ENCODE results near the gene FKBP2. TPM values are rescaled to one million over a fixed set of nuclear protein-coding genes. Genes with fewer than 3 reads are reported as not detected.

The FKBP2 gene
- 10 to 100 TPM; 26.9 to 33.0 TPM for total RNA-seq

GRCh38 chr11:64240435-64241240, at the start of gene FKBP2:
TSS of gene FKBP2 (plus strand) at chr11:64241095. CDS start at chr11:64242388, 1,293 bp downstream.
- Mint-ChIP-seq H3K4me1 (ENCODE audit: low read depth) (peaks cover 43% of the 10 kb centered on the region), H3K36me3 (ENCODE audit: low read depth) (peaks cover 45% of the 10 kb centered on the region), H3K27me3 (ENCODE audit: low read depth) (no peaks in the 10 kb centered on the region), H3K9me3 (ENCODE audit: insufficient read depth) (no peaks in the 10 kb centered on the region), H3K27ac (peak within 1 kb of the TSS; percentile 98), H3K4me3 (peak within 1 kb of the TSS; percentile 89)
- ChIA-PET CTCF (interaction anchor here (0.7 to 6.8 kb wide), 8 partner anchors 9 to 99 kb away, joined by 3 to 57 read pairs (median 3); partner anchors contain the start of genes BAD, CCDC88B, DNAJC4 and FERMT3), POLR2A (interaction anchor here (0.7 to 6.3 kb wide), 14 partner anchors 8 to 1477 kb away, joined by 3 to 58 read pairs (median 4); partner anchors contain the start of genes DNAJC4, FERMT3, NUDT22 and STIP1)
- DNase-seq, result peak; percentile 98
- peak; percentile 76 for ATAC-seq

GRCh38 chr11:64192434-64192833, 48.5 kb upstream of the FKBP2 start:
- H3K4me1 Mint-ChIP-seq (ENCODE audit: low read depth), result peaks cover 32% of the 10 kb centered on the region
- H3K27ac Mint-ChIP-seq, result no peak overlapping the region
- peaks cover 72% of the 10 kb centered on the region for H3K36me3 Mint-ChIP-seq (ENCODE audit: low read depth)
- H3K4me3 Mint-ChIP-seq, result no peak overlapping the region
- DNase-seq, result no peak
- ChIA-PET POLR2A (interaction anchor here (9.3 kb wide), 1 partner anchor 14 kb away, joined by 162 read pairs; the partner anchor contains the start of gene FERMT3), CTCF (interaction anchor here (1.2 to 9.2 kb wide), 2 partner anchors 13 to 51 kb away, joined by 3 to 87 read pairs; partner anchors contain the start of gene FERMT3)
- H3K9me3 Mint-ChIP-seq (ENCODE audit: insufficient read depth), result no peaks in the 10 kb centered on the region
- no peak for ATAC-seq
- H3K27me3 Mint-ChIP-seq (ENCODE audit: low read depth), result no peaks in the 10 kb centered on the region

GRCh38 chr11:64196626-64197025, 44.3 kb upstream of the FKBP2 start:
- Mint-ChIP-seq H3K4me3 (no peak overlapping the region), H3K36me3 (ENCODE audit: low read depth) (peaks cover 86% of the 10 kb centered on the region), H3K27me3 (ENCODE audit: low read depth) (no peaks in the 10 kb centered on the region), H3K4me1 (ENCODE audit: low read depth) (peaks cover 29% of the 10 kb centered on the region), H3K9me3 (ENCODE audit: insufficient read depth) (no peaks in the 10 kb centered on the region), H3K27ac (no peak overlapping the region)
- ATAC-seq, result no peak
- ChIA-PET CTCF (interaction anchor here (1.9 to 2.7 kb wide), 4 partner anchors 8 to 108 kb away, joined by 4 to 11 read pairs (median 8); partner anchors contain the start of gene FERMT3), POLR2A (interaction anchor here (3.6 kb wide), 1 partner anchor 10 kb away, joined by 21 read pairs; the partner anchor contains the start of gene STIP1)
- DNase-seq, result no peak

GRCh38 chr11:64198511-64198910, 42.4 kb upstream of the FKBP2 start:
- Mint-ChIP-seq H3K4me3 (no peak overlapping the region), H3K36me3 (ENCODE audit: low read depth) (peaks cover 89% of the 10 kb centered on the region), H3K4me1 (ENCODE audit: low read depth) (peaks cover 29% of the 10 kb centered on the region), H3K27ac (no peak overlapping the region), H3K27me3 (ENCODE audit: low read depth) (no peaks in the 10 kb centered on the region), H3K9me3 (ENCODE audit: insufficient read depth) (no peaks in the 10 kb centered on the region)
- ATAC-seq (no peak), DNase-seq (no peak)
- ChIA-PET CTCF (no interaction called here), POLR2A (interaction anchor here (0.9 kb wide), 1 partner anchor 10 kb away, joined by 3 read pairs; no protein-coding TSS in a partner anchor)

- H3K9me3 Mint-ChIP-seq (ENCODE audit: insufficient read depth), result no peaks in the 10 kb centered on the region
- no peak for ATAC-seq
- H3K27me3 Mint-ChIP-seq (ENCODE audit: low read depth), result no peaks in the 10 kb centered on the region
- peaks cover 53% of the 10 kb centered on the region for H3K4me1 Mint-ChIP-seq (ENCODE audit: low read depth)
- peaks cover 85% of the 10 kb centered on the region for H3K36me3 Mint-ChIP-seq (ENCODE audit: low read depth)
- POLR2A ChIA-PET, result no interaction called here
- DNase-seq, result no peak
- CTCF ChIA-PET, result interaction anchor here (0.9 kb wide), 1 partner anchor 25 kb away, joined by 4 read pairs; no protein-coding TSS in a partner anchor
- no peak overlapping the region for H3K4me3 Mint-ChIP-seq
- no peak overlapping the region for H3K27ac Mint-ChIP-seq
Observed at GRCh38 chr11:64201543-64201942, 39.4 kb upstream of the FKBP2 start.

GRCh38 chr11:64202992-64203391, 37.9 kb upstream of the FKBP2 start:
- no peaks in the 10 kb centered on the region for H3K9me3 Mint-ChIP-seq (ENCODE audit: insufficient read depth)
- peaks cover 42% of the 10 kb centered on the region for H3K4me1 Mint-ChIP-seq (ENCODE audit: low read depth)
- ChIA-PET POLR2A (interaction anchor here (1.3 to 9.2 kb wide), 4 partner anchors 14 to 101 kb away, joined by 3 to 162 read pairs (median 48); partner anchors contain the start of genes ESRRA and STIP1), CTCF (interaction anchor here (4.1 to 6.9 kb wide), 7 partner anchors 13 to 100 kb away, joined by 23 to 165 read pairs (median 57); partner anchors contain the start of genes BAD, CATSPERZ, ESRRA and FKBP2)
- H3K27me3 Mint-ChIP-seq (ENCODE audit: low read depth), result no peaks in the 10 kb centered on the region
- H3K27ac Mint-ChIP-seq, result peak overlapping the region; percentile 66
- H3K36me3 Mint-ChIP-seq (ENCODE audit: low read depth), result peaks cover 86% of the 10 kb centered on the region
- ATAC-seq (no peak), DNase-seq (no peak)
- no peak overlapping the region for H3K4me3 Mint-ChIP-seq

- no peak for DNase-seq
- POLR2A ChIA-PET, result interaction anchor here (1.3 to 9.2 kb wide), 5 partner anchors 15 to 101 kb away, joined by 3 to 162 read pairs (median 54); partner anchors contain the start of genes ESRRA, NUDT22, STIP1 and TRPT1
- Mint-ChIP-seq H3K4me3 (no peak overlapping the region), H3K9me3 (ENCODE audit: insufficient read depth) (no peaks in the 10 kb centered on the region), H3K36me3 (ENCODE audit: low read depth) (peaks cover 85% of the 10 kb centered on the region), H3K4me1 (ENCODE audit: low read depth) (peaks cover 42% of the 10 kb centered on the region), H3K27me3 (ENCODE audit: low read depth) (no peaks in the 10 kb centered on the region), H3K27ac (peak overlapping the region; percentile 72)
- ATAC-seq, result no peak
- CTCF ChIA-PET, result interaction anchor here (1.1 to 6.9 kb wide), 13 partner anchors 8 to 139 kb away, joined by 4 to 165 read pairs (median 23); partner anchors contain the start of genes BAD, CATSPERZ, ESRRA and FKBP2
Observed at GRCh38 chr11:64203421-64204079, 37.3 kb upstream of the FKBP2 start.

- Mint-ChIP-seq H3K36me3 (ENCODE audit: low read depth) (peaks cover 86% of the 10 kb centered on the region), H3K27ac (peak overlapping the region; percentile 80), H3K9me3 (ENCODE audit: insufficient read depth) (no peaks in the 10 kb centered on the region), H3K4me1 (ENCODE audit: low read depth) (peaks cover 45% of the 10 kb centered on the region), H3K27me3 (ENCODE audit: low read depth) (no peaks in the 10 kb centered on the region), H3K4me3 (no peak overlapping the region)
- no peak for ATAC-seq
- POLR2A ChIA-PET, result interaction anchor here (0.6 to 9.2 kb wide), 6 partner anchors 15 to 100 kb away, joined by 3 to 162 read pairs (median 48); partner anchors contain the start of genes ESRRA, NUDT22, STIP1 and TRPT1
- CTCF ChIA-PET, result interaction anchor here (0.7 to 6.9 kb wide), 23 partner anchors 8 to 157 kb away, joined by 3 to 165 read pairs (median 10); partner anchors contain the start of genes BAD, CATSPERZ, DNAJC4 and ESRRA
- DNase-seq, result no peak
Observed at GRCh38 chr11:64204080-64204440, 36.8 kb upstream of the FKBP2 start.

GRCh38 chr11:64204464-64204989, 36.4 kb upstream of the FKBP2 start:
- DNase-seq (peak; percentile 82), ATAC-seq (peak; percentile 43)
- H3K4me1 Mint-ChIP-seq (ENCODE audit: low read depth), result peaks cover 50% of the 10 kb centered on the region
- H3K4me3 Mint-ChIP-seq, result peak overlapping the region; percentile 43
- peaks cover 85% of the 10 kb centered on the region for H3K36me3 Mint-ChIP-seq (ENCODE audit: low read depth)
- CTCF ChIA-PET, result interaction anchor here (0.7 to 6.9 kb wide), 24 partner anchors 9 to 156 kb away, joined by 3 to 165 read pairs (median 10); partner anchors contain the start of genes BAD, CATSPERZ, DNAJC4 and ESRRA
- no peaks in the 10 kb centered on the region for H3K27me3 Mint-ChIP-seq (ENCODE audit: low read depth)
- H3K27ac Mint-ChIP-seq, result peak overlapping the region; percentile 80
- no peaks in the 10 kb centered on the region for H3K9me3 Mint-ChIP-seq (ENCODE audit: insufficient read depth)
- POLR2A ChIA-PET, result interaction anchor here (0.6 to 9.2 kb wide), 7 partner anchors 14 to 100 kb away, joined by 3 to 162 read pairs (median 41); partner anchors contain the start of genes ESRRA, NUDT22, STIP1 and TRPT1

GRCh38 chr11:64206457-64207255, 34.2 kb upstream of the FKBP2 start, which contains the start of gene FERMT3:
TSS of gene FERMT3 (plus strand) at chr11:64206721. CDS start at chr11:64207365, 644 bp downstream.
- POLR2A ChIA-PET, result interaction anchor here (0.6 to 9.2 kb wide), 27 partner anchors 9 to 654 kb away, joined by 3 to 162 read pairs (median 6); partner anchors contain the start of genes BAD, DNAJC4, ESRRA and FKBP2
- peak within 1 kb of the TSS; percentile 93 for H3K4me3 Mint-ChIP-seq
- peaks cover 79% of the 10 kb centered on the region for H3K36me3 Mint-ChIP-seq (ENCODE audit: low read depth)

More at GRCh38 chr11:64206457-64207255, 34.2 kb upstream of the FKBP2 start, which contains the start of gene FERMT3:
- ATAC-seq (peak; percentile 66), DNase-seq (peak; percentile 89)
- Mint-ChIP-seq H3K27ac (peak within 1 kb of the TSS; percentile 94), H3K27me3 (ENCODE audit: low read depth) (no peaks in the 10 kb centered on the region), H3K4me1 (ENCODE audit: low read depth) (peaks cover 54% of the 10 kb centered on the region), H3K9me3 (ENCODE audit: insufficient read depth) (no peaks in the 10 kb centered on the region)
- CTCF ChIA-PET, result interaction anchor here (0.8 to 6.9 kb wide), 18 partner anchors 10 to 206 kb away, joined by 3 to 165 read pairs (median 12); partner anchors contain the start of genes BAD, CATSPERZ, DNAJC4 and ESRRA

Measured in activated CD8-positive, alpha-beta T cell treated with anti-CD3 and anti-CD28 coated beads, Interleukin-2, amount 10 ng/mL, durations not matched to agents 7 days and 5 days (primary cell).